DMS79 (cell line): ENCODE results near the gene DIAPH1.

ENCODE experiments used
- DNase-seq: peaks from one replicate; lab custom pipeline; 2025; lab: John Stamatoyannopoulos, UW

The DIAPH1 gene

DNA sequence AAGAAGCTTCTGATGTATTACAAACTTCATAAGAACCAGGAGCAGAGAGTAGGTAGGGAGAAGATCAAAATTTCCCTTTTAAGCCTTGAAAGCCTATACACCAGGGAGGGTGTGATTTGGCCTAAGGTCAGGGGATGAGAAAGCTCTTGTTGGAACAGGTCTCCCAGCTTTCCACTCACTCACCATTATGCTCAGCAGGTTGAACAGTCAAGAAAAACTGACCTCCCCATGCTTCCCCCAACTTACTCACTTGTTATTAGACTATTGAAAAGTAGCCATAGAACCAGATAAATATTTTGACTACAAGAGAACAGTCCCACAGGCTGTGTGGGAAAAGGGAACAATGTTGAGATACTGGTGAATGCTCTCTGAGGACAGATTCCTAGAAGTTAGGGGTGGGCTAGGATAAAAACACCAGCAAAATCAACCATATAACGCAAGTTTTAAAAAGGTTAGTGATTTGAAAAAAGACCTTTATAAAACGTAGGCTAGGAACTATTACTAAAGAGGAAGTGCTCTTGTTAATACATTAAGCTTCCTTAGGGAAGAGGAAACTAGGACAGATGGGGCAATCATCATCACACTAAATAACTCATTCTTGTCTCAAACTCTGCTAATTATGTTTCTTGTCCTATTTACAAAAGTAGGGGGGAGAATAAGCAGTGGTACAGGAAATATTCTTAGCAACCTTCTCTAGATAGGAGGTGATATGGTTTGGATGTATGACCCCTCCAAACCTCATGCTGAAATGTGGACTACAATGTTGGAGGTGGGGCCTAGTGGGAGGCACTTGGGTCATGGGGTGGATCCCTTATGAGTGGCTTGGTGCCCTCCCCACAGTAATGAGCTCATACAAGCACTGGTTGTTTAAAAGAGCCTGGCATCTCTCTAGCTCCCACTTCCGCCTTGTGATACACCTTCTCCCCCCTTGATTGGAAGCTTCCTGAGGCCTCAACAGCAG is 98.9 kb downstream of the DIAPH1 start:
- no peak for DNase-seq

DNA sequence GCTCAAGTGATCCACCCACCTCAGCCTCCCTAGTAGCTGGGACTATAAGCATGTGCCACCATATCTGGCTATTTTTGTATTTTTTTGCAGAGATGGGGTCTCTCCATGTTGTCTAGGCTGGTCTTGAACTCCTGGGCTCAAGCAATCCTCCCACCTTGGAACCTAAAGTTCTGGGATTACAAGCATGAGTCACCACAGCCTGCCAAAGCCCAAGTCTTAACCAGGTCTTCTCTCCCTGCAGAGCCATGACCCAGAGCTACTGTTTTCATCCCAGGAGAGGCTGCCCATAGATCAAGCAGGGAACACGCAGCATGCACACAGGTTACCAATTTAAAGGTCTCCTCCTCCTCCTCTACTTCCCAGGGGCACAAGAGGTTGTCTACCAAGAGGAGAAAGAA is 100.2 kb downstream of the DIAPH1 start:
- no peak for DNase-seq

DNA sequence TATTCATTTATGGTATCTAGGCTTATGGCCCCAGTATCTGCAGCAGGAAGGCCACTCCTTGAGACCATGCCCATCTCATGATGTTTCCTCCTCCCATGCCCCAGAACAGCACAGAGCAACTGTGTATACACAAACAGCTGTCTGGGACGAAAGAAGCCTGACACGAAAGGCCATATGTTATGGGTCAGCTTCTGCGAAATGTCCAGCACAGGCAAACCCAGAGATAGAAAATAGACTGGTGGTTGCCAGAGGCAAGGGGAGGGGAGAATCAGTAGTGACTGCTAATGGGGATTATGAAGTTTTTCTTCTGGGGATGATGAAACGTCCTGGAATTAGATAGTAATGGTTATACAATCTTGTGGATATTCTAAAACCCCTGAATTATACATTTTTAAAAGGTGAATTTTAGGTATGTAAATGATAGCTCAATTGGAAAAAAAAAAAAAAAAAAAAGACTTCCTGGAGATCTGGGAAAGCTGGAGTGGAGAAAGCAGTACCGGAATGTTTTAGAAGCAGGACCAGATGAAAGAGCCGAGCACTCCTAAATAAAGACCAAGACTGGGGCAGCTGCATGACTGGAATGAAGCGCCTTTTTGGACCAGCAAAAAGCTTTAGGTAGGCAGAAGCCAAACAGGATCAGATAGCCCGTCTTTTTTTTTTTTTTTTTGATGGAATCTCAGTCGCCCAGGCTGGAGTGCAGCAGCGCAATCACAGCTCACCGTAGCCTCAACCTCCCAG is 100.8 kb downstream of the DIAPH1 start:
- no peak for DNase-seq

DNA sequence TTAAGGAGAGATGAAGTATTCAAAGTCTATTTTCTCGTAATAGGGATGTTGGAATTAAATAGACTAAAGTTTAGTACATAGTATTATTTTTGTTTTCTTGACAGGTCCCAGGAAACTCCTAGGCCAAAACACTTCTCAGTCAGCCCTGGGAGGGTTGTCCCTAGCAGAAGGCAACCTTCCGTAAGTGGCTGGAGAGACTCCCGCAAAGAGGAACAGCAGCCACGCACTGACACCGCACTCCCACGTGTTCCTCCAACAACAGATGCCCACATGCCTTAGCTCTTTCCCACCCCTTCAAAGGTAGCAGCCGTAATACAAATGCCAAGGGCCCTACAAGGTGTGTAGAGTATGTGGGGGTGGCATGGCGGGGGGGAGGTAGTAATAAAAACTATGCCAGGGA is 101.5 kb downstream of the DIAPH1 start:
- DNase-seq, result no peak

DNA sequence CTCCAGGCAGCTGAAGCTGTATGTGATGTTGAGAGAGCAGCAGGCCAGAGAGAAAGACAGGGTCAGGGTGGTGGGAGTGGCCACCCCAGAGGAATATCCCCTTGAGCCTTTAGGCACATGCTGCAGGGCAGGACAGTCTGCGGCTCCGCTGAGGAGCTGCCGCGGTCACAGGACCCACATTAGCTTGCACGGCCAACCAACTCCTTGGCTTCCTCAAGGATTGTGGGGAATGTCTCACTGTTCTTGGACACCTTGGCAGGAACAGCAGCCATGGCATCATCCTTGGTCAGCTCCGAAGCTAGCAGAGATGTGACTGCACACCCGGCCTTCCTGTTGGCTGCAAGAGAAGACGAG is 102.2 kb downstream of the DIAPH1 start:
- no peak for DNase-seq

DNA sequence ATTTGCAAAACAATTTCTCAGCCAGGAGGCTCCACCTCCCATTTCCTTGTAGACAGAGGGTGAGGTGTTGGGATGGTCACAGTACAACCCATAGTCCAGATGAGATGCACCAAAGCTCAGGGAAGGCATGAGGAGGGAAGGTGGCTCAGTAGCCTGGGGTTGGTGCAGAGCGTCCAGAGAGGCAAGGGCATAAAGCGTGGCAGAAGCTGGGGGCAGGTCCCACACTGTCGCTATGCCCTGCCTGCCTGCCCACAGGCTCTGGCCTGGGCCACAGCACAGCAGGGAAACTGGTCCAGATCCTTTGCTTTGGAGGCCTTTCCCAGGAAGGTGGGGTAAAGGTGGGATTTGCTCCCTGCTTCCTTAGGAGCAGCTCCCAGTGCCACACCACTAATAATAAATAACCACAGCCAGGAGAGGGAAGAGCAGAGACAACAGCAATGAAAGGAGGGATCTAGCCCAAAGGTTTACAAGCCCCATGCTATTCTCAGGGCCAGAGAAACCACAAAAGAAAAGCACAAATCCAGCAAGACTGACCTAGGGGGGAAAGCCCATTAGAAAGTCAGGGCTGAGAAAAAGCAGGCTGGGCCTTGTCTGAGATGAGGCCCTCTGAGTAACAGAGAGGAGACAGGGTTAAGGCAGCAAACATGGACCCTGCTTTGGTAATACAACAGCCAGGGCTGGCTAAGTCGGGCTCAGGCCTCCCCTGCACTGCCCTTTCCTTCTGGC is 102.7 kb downstream of the DIAPH1 start:
- DNase-seq, result no peak

DNA sequence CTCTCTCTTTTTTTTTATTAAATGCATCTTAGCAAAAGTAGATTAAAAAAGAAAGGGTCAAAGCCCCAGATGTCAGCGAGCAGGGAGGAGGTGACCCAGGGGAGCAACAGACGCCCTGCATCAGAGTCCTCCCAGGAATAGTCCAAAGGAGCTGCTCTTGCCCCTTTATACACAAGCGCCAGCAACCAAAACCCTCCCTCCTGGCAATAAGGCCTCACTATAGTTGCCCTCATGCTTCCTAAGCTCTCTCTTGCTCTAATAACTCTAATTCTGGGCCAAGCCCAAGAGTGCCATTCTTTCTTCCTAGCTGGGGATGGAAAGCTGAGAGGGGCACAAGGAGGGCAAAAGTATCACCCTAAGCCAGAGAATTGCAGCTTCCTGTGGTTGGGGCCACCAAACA is 103.7 kb downstream of the DIAPH1 start:
- DNase-seq, result no peak

DNA sequence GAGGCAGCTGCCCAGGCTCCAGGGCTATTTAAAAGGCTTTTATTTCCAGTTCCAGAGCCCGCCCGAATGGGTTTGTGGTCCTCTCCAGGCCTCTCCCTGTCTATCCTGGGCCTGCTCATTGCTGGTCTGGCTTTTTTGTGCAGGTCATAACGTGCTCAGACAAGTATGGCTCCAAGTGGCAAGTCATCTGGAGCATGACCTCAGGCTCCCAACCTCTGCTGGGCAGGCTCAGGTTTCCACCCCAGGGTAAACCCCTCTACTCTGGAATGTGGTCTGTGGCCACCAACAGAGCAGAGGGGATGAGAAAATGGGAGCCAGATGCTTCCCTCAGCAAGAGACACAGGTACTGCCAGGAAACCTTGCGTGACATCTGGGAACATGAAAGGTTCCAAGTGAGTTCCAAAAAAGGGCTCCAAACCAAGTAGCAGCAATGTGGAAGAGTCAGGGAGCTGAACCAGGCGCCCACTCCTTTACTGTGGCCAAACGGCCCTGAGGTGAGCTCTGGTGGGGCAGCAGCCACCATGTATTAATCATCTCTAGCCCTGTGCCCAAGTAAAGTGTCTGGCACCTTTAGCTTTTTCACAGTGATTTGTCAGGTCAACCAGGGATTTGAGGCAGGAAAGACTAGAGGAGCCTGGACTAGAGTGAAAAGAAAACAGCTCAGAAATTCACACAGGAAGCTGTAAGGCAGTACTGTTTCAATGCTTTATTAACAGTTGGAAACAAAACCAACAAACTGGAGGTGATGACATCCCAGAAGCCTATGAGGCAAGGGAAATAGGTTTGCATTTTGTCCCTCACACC is 104.3 kb downstream of the DIAPH1 start:
- DNase-seq, result peak; percentile 91

DNA sequence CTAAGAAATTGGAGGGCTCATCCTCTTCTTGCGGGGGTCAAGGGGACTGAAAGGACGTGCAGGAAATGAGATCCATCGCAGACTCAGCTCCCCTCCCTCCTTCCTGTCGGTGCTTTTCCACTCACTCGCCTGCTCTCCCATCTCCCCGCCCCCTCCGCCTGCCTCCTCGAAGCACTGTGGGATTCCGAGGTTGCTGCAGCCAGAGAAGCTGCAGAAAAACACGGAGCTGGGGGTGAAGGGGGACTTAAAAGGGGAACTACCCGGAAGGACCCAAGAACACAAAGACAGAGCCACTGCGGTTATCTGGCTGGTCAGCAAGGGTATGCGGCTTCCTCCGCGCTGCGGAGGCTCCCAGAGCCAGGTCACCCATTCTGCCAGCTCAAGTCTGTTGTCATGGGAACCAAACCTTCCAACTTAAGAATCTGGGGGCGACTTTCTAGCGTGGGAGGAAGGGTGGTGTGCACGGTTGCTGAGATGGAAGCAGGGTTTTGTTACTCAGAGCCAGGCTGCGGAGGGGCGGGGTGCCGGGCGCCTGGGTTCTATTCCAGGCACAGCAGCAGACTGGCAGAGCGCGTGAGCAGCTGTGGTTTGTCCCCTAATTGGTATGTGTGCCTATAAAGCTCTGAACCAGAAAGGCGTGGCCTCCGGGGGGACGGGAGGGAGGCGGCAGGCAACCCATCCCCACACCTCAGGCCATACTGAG is 105.0 kb downstream of the DIAPH1 start:
- DNase-seq, result no peak

DNA sequence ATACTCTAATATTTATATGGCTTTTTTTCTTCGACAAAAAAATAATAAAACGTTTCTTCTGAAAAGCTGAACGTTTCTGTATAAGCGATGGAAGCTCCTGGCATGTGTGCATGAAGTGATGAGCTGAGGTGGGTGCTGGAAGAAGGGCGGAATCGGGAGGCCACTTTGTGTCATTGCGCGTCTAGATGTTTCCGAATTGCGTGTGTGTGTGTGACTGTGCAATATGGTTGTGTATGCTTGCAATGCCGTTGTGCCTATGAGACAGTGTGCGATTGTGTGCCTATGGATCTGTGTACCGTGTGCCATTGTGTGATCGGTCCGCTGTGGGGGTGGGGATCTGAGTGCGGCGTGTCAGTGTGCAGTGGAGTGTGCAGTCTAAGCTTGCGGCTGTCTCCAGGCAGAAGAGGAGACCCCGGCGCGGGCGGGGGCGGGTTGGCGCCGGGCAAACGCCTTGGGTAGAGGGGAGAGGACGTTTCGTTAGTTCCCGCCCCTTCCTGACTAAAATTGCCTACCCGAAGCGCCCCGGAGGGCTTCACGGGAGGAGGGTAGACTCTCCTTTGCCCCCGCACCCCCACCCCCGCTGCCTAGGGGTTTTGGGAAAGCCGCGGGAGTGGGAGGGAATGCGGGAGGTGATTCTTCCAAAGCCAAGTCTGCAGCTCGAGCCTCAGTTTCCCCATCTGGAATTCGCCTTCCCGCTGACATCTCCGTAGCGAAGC is 105.7 kb downstream of the DIAPH1 start:
- peak; percentile 29 for DNase-seq

DNA sequence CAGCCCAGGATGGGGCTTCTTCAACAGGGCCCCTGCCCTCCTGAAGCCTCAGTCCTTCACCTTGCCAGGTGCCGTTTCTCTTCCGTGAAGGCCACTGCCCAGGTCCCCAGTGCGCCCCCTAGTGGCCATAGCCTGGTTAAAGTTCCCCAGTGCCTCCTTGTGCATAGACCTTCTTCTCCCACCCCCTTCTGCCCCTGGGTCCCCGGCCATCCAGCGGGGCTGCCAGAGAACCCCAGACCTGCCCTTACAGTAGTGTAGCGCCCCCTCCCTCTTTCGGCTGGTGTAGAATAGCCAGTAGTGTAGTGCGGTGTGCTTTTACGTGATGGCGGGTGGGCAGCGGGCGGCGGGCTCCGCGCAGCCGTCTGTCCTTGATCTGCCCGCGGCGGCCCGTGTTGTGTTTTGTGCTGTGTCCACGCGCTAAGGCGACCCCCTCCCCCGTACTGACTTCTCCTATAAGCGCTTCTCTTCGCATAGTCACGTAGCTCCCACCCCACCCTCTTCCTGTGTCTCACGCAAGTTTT is 106.3 kb downstream of the DIAPH1 start:
- peak; percentile 43 for DNase-seq

DNA sequence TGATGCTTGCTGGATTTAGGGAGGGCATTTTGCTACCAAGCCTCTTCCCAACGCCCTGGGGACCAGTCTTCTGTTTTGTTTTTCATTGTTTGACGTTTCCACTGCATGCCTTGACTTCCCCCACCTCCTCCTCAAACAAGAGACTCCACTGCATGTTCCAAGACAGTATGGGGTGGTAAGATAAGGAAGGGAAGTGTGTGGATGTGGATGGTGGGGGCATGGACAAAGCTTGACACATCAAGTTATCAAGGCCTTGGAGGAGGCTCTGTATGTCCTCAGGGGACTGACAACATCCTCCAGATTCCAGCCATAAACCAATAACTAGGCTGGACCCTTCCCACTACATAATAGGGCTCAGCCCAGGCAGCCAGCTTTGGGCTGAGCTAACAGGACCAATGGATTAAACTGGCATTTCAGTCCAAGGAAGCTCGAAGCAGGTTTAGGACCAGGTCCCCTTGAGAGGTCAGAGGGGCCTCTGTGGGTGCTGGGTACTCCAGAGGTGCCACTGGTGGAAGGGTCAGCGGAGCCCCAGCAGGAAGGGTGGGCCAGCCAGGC is 107.0 kb downstream of the DIAPH1 start:
- DNase-seq, result no peak

DNA sequence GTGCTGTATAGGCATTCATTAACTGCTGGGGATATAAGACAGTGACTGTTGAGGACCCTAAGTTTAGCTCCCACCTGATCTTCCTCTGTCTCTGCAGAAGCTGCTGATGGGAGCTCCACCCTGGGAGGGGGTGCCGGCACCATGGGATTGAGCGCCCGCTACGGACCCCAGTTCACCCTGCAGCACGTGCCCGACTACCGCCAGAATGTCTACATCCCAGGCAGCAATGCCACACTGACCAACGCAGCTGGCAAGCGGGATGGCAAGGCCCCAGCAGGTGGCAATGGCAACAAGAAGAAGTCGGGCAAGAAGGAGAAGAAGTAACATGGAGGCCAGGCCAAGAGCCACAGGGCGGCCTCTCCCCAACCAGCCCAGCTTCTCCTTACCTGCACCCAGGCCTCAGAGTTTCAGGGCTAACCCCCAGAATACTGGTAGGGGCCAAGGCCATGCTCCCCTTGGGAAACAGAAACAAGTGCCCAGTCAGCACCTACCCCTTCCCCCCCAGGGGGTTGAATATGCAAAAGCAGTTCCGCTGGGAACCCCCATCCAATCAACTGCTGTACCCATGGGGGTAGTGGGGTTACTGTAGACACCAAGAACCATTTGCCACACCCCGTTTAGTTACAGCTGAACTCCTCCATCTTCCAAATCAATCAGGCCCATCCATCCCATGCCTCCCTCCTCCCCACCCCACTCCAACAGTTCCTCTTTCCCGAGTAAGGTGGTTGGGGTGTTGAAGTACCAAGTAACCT is 107.8 kb downstream of the DIAPH1 start:
- DNase-seq, result no peak

DNA sequence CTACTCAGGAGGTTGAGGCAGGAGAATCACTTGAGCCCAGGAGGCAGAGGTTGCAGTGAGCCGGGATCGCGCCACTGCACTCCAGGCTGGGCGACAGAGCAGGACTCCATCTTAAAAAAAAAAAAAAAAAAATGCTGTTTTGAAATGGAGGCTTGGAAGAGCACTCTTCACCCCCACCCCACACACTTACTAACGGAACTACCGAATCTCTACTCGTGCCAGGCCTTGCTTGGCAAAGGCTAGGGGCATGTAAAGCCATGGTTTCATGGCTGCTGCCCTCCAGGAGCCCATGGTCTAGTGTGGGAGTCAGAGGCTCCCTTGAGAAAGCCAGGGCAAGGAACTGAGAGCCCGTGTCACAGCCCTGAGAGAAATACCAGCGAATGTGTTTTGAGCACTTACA is 108.6 kb downstream of the DIAPH1 start:
- DNase-seq, result no peak

DNA sequence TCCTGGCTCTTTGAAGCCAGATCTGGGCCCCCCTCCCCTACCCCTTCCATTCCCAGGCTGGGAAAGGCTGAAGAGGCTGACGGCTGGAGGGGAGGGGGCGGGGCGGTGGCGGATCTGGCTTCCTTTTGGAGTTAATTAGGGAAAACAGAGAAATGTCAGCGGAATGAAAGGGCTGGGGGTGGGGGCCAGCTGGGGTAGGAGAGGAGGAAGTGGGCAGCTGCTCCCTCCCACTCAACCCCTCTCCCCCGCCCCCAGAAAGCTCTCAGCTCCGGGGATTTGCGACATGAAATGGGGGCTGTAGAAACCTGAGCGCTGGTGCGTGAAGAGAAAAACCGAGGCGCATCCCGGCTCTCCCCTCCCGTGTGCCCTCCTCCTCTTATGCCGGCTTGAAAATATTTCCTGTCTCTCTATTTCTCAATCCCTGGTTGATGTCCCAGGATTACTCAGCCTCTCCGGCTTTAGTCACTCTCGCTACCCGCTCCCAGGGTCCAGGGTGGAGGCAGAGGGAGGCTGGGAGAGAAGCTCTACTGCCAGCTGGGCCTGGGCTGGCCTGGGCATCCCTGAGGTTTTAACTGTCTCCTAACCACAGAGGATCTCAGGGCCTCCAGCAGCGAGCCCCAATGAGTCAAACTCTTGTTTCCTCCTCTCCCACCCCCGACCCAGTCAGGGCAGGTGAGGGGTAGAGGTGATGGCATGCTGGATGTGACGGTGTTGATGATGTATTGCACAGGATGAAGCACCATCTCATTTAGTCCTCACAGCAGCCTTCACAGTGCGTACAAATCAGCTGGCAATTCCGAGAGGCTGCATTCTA is 109.8 kb downstream of the DIAPH1 start:
- DNase-seq, result no peak

DNA sequence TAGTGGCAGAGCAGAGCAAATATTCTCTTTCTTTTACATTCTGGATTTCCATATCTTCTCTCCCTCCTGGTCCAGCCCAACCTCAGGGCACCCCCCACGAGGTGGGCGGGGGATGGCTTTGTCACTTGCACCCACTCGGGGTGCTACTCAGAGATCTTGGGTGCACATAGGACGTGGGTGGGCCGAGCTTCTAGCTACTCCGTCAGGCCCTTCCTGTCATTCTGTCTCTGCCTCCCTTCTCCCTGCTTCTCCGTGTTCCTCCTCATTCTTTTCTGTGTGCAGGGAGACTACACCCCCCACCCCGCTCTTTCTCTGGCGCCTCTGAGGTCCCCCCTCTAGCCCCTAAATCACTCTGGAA is 110.4 kb downstream of the DIAPH1 start:
- DNase-seq, result no peak

DNA sequence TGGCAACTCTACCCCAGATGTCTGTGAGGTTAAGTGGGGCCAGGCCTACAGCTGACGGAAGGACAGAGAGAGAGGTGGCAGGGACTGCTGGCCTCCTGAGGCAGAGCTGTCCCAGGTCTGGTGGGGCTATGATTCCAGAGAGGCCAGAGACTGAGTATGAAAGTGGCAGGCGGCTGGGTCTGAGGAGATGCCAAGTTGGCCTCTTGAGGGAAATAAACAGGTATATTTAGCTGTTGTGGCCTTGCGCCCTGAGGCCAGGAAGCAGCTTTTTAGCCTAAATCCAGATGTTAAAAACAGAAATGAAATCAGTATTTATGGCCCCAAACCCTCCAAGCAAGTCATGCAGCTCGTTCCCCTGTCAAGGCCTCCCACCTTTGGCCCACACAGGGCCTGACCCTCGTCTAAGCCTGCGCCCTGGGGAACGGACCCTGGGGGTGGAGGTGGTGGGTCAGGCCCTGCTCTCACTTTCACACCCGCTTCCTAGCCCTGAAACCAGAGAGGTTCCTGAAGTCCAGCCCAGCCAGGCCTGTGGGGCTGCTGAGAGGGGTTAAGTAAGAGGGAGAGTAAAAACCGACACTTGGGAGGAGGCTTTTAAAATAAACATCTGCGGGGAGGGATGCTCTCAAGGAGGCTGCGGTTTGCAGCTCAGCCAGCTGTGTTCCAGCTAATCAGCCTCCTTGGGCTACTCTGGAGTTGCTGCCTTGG is 111.3 kb downstream of the DIAPH1 start:
- no peak for DNase-seq
